DMS 273 treated with DMSO at 0.1 percent for 48 hours (cell line): ENCODE data around the gene USP2.

Source experiments
- DNase-seq: peaks from one replicate; lab custom pipeline; 2025; lab: John Stamatoyannopoulos, UW

Gene USP2

GRCh38 chr11:119306373-119306890 is 75.1 kb downstream of the USP2 start:
- DNase-seq: no peak

GRCh38 chr11:119305556-119306372 is 75.7 kb downstream of the USP2 start:
- DNase-seq: no peak
